Measurements from ENCODE around the gene GPC3. TPM values are rescaled to one million over a fixed set of nuclear protein-coding genes. Genes with fewer than 3 reads are reported as not detected.

Gene GPC3
- total RNA-seq, 6 donors from 2014 or later, result 9.4 to 111 (median 57.6) TPM

DNA sequence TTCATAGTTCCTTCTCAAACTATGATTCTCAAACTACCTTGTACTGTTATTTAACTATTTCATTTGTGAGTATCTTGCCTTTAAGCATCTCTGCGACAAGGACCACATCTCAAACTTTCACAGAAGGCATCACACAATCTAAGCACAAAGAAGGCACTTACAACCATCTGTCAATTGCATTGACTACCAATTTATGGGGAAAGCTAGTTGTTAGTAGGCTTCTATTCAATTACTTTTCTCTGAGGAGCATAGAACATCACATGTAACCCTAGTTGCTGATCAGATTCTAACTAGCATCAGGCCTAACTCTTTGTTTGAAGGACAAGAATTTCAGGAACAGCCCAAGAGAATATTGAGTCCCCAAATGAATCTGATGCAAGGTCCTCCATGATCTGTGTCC lies 74.9 kb downstream of the GPC3 start:
- H3K27me3 ChIP-seq, result no peaks in the 10 kb centered on the region
- ATAC-seq (ENCODE audit: low FRiP score in 2 of 2) (no peak), DNase-seq (no peak)
- H3K36me3 ChIP-seq, result no peaks in the 10 kb centered on the region
- H3K4me1 ChIP-seq, result no peaks in the 10 kb centered on the region
- no peak overlapping the region for H3K4me3 ChIP-seq
- H3K9me3 ChIP-seq, result no peaks in the 10 kb centered on the region
- no peak overlapping the region for H3K27ac ChIP-seq
- WGBS, 2 donors, result 48 to 89% methylated on average over 1 of the region's 1 CpG
- TF ChIP-seq POLR2AphosphoS5 (IDR thresholded peaks at IDR 0.05), result no peak
- no peak for TF ChIP-seq POLR2A (IDR thresholded peaks at IDR 0.05)
- TF ChIP-seq, protein P1, sequence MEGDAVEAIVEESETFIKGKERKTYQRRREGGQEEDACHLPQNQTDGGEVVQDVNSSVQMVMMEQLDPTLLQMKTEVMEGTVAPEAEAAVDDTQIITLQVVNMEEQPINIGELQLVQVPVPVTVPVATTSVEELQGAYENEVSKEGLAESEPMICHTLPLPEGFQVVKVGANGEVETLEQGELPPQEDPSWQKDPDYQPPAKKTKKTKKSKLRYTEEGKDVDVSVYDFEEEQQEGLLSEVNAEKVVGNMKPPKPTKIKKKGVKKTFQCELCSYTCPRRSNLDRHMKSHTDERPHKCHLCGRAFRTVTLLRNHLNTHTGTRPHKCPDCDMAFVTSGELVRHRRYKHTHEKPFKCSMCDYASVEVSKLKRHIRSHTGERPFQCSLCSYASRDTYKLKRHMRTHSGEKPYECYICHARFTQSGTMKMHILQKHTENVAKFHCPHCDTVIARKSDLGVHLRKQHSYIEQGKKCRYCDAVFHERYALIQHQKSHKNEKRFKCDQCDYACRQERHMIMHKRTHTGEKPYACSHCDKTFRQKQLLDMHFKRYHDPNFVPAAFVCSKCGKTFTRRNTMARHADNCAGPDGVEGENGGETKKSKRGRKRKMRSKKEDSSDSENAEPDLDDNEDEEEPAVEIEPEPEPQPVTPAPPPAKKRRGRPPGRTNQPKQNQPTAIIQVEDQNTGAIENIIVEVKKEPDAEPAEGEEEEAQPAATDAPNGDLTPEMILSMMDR (IDR thresholded peaks at IDR 0.05), result no peak
- TF ChIP-seq EP300 (IDR thresholded peaks at IDR 0.05), result no peak

DNA sequence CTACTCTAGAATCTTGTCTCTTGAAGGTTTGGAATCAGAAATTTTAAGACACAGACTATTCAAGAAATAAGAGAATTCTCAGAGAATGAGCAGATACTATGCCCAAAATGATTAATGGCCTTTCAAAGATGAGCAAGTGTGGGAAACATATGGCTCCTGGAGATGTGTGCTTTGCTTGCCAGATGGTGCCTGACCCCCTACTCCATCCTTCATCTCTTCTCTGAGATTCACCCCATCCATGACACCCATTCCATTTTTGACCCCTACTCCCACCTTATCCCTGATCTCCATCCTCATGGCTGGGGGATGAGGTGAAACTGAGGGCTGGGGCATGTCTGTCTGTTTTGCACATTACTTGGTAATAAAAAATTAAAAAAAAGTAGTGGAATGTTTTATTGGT lies 75.5 kb downstream of the GPC3 start:
- no peak for DNase-seq
- Histone ChIP-seq H3K4me1 (no peaks in the 10 kb centered on the region), H3K27ac (no peak overlapping the region), H3K4me3 (no peak overlapping the region), H3K36me3 (no peaks in the 10 kb centered on the region), H3K9me3 (no peaks in the 10 kb centered on the region), H3K27me3 (no peaks in the 10 kb centered on the region)
- no peak for ATAC-seq (ENCODE audit: low FRiP score in 2 of 2)
- TF ChIP-seq POLR2AphosphoS5 (IDR thresholded peaks at IDR 0.05) (no peak), EP300 (IDR thresholded peaks at IDR 0.05) (no peak), POLR2A (IDR thresholded peaks at IDR 0.05) (no peak)
- TF ChIP-seq, protein P1 (IDR thresholded peaks at IDR 0.05), result no peak

DNA sequence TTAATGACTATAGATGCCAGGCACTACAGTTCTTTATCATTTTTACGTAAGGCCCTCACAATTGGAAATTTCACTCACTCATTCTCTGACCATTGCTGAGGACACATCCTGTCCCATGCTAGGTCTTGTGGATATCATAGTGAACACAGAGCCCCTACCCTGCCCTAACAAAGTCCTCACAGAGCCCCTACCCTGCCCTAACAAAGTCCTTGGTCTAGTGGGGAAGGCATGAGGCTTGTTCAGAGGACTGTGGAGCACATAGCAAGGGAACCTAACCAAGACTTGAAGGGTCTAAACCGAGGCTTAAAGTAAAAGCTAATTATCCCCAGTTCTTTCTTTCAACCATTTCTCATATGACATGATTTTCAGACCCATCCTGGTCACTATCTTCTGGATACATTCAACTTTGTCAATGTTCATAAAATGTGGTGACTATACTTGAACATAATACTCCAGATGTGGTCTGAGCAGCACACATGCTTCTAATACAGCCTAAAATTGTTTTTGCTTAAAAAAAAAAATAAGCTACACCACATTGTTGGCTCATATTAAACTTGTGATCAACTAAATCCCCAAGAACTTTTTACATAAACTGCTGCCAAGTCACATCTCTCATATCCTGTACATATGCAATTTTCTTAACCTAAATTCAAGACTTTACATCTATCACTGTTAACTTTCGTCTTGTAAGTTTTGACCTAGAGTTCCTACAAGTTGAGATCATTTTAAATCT lies 77.0 kb downstream of the GPC3 start:
- no peak overlapping the region for H3K4me3 ChIP-seq
- DNase-seq, result no peak
- H3K36me3 ChIP-seq, result no peaks in the 10 kb centered on the region
- TF ChIP-seq, protein P1 (IDR thresholded peaks at IDR 0.05), result no peak
- no peak for TF ChIP-seq EP300 (IDR thresholded peaks at IDR 0.05)
- TF ChIP-seq POLR2A (IDR thresholded peaks at IDR 0.05), result no peak
- TF ChIP-seq POLR2AphosphoS5 (IDR thresholded peaks at IDR 0.05), result no peak
- H3K27me3 ChIP-seq, result no peaks in the 10 kb centered on the region
- no peaks in the 10 kb centered on the region for H3K4me1 ChIP-seq
- no peak for ATAC-seq (ENCODE audit: low FRiP score in 2 of 2)
- WGBS, 2 donors, result 57 to 76% methylated on average over 3 of the region's 3 CpGs
- no peaks in the 10 kb centered on the region for H3K9me3 ChIP-seq
- no peak overlapping the region for H3K27ac ChIP-seq

DNA sequence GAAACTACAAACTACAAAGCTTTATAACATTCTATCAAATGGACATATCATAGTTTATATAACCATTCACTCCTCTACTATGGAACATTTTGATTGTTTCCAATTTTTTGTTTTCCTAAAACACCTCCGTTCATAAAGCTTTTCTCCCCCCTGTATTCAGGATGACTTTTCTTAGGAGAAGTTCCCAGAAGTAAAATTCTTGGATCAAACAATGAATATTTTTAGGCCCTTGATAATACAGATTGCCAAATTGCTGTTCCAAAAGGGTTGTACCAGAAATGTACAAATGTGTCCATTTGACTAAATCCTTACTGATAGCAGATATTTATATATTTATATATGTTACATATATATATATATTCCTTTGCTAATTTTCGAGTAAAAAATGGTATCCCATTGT lies 77.8 kb downstream of the GPC3 start:
- Histone ChIP-seq H3K27ac (no peak overlapping the region), H3K9me3 (no peaks in the 10 kb centered on the region), H3K4me1 (no peaks in the 10 kb centered on the region), H3K4me3 (no peak overlapping the region), H3K36me3 (no peaks in the 10 kb centered on the region), H3K27me3 (no peaks in the 10 kb centered on the region)
- no peak for DNase-seq
- ATAC-seq (ENCODE audit: low FRiP score in 2 of 2), result no peak
- 56 to 73% methylated on average over 2 of the region's 2 CpGs for WGBS, 2 donors
- no peak for TF ChIP-seq EP300 (IDR thresholded peaks at IDR 0.05)
- no peak for TF ChIP-seq POLR2A (IDR thresholded peaks at IDR 0.05)

DNA sequence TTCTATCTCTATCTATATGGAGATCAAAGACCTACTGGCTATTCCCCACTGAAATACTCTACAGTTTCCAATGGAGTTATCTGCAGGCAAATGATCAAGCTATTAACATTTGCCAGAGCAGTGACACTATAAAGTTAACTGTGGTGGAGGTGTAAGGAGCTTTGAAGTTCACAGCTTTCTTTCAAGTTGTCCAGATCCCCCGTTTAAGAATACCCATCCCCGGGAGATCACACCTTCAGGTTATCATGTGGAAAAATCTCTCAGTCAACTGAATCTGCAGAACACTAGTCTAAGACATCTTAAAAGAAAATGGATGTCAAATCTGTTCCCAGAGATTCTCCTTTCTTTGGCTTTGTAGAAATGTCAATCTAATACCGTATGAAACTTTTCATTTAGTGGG lies 80.1 kb downstream of the GPC3 start:
- DNase-seq (no peak), ATAC-seq (ENCODE audit: low FRiP score in 2 of 2) (no peak)
- Histone ChIP-seq H3K9me3 (no peaks in the 10 kb centered on the region), H3K4me3 (no peak overlapping the region), H3K27ac (no peak overlapping the region), H3K27me3 (no peaks in the 10 kb centered on the region), H3K36me3 (no peaks in the 10 kb centered on the region), H3K4me1 (no peaks in the 10 kb centered on the region)
- TF ChIP-seq, protein P1 (IDR thresholded peaks at IDR 0.05), result no peak
- WGBS, 2 donors, result 49 to 78% methylated on average over 3 of the region's 3 CpGs
